KMS-11 (cell line): ENCODE measurements around the gene MAPK8IP1.

ENCODE experiments used
- H2AFZ ChIP-seq: fragments of 200-600 bp; sonication (generic); 2 replicates; pipeline ENCODE4 v1.6.1; 2016; ENCODE audit warnings: antibody characterized with exemption, mixed run types, low read depth
- H3K27ac ChIP-seq: fragments of 200-600 bp; sonication (generic); 2 replicates; pipeline ENCODE4 v1.6.1; 2016; ENCODE audit warnings: mild to moderate bottlenecking, mixed run types
- H3K27me3 ChIP-seq: fragments of 200-600 bp; sonication (generic); 2 replicates; pipeline ENCODE4 v1.6.1; 2017; ENCODE audit warnings: mild to moderate bottlenecking, low read depth, mixed run types, moderate library complexity; ENCODE audit not compliant: insufficient read depth
- H3K36me3 ChIP-seq: fragments of 200-600 bp; sonication (generic); 2 replicates; pipeline ENCODE4 v1.6.1; 2017; ENCODE audit warnings: mild to moderate bottlenecking, mixed run types; ENCODE audit not compliant: insufficient read depth
- H3K4me1 ChIP-seq: fragments of 200-600 bp; sonication (generic); 2 replicates; pipeline ENCODE4 v1.6.1; 2016; ENCODE audit warnings: mild to moderate bottlenecking, low read depth, mixed run types; ENCODE audit not compliant: poor library complexity, severe bottlenecking
- H3K4me2 ChIP-seq: fragments of 200-600 bp; sonication (generic); 2 replicates; pipeline ENCODE4 v1.7.0; 2016; ENCODE audit warnings: mild to moderate bottlenecking, mixed run types
- H3K4me3 ChIP-seq: fragments of 200-600 bp; sonication (generic); IDR thresholded peaks from 2 replicates; pipeline ENCODE4 v1.6.1; 2017; ENCODE audit warnings: low read depth, low read length, mixed read lengths; ENCODE audit not compliant: insufficient read depth
- H3K79me2 ChIP-seq: fragments of 200-600 bp; sonication (generic); 2 replicates; pipeline ENCODE4 v1.6.1; 2016; ENCODE audit warnings: low read depth, mixed run types; ENCODE audit not compliant: insufficient read depth
- H3K9ac ChIP-seq: fragments of 200-600 bp; sonication (generic); 2 replicates; pipeline ENCODE4 v1.6.1; 2016; ENCODE audit warnings: mild to moderate bottlenecking, mixed run types
- H4K20me1 ChIP-seq: fragments of 200-600 bp; sonication (generic); 2 replicates; pipeline ENCODE4 v1.6.1; 2016; ENCODE audit warnings: mild to moderate bottlenecking, mixed run types; ENCODE audit not compliant: insufficient read depth
- CTCF ChIP-seq: fragments of 200-600 bp; sonication (generic); conservative IDR thresholded peaks from 2 replicates; pipeline ENCODE4 v1.6.1; 2017; ENCODE audit warnings: low read depth, mild to moderate bottlenecking, antibody characterized with exemption, low read length, moderate library complexity, mixed read lengths

MAPK8IP1 gene

GRCh38 chr11:45900916-45901617, 15.6 kb downstream of the MAPK8IP1 start:
- no peak overlapping the region for H3K9ac ChIP-seq
- H4K20me1 ChIP-seq = no peaks in the 10 kb centered on the region
- no peaks in the 10 kb centered on the region for H3K36me3 ChIP-seq
- no peaks in the 10 kb centered on the region for H3K79me2 ChIP-seq
- no peak overlapping the region for H3K4me3 ChIP-seq
- H3K4me1 ChIP-seq = no peaks in the 10 kb centered on the region
- H3K27ac ChIP-seq = no peak overlapping the region
- no peak for TF ChIP-seq CTCF
- peaks cover 33% of the 10 kb centered on the region; the same call in 1 of the 2 replicates for H3K27me3 ChIP-seq
- H3K4me2 ChIP-seq = no peak overlapping the region
- H2AFZ ChIP-seq = no peak overlapping the region

- no peaks in the 10 kb centered on the region for H4K20me1 ChIP-seq
- H3K36me3 ChIP-seq = no peaks in the 10 kb centered on the region
- no peak for TF ChIP-seq CTCF
- H3K4me1 ChIP-seq = no peaks in the 10 kb centered on the region
- no peak overlapping the region for H2AFZ ChIP-seq
- H3K27ac ChIP-seq = no peak overlapping the region
- peaks cover 31% of the 10 kb centered on the region; the same call in 1 of the 2 replicates for H3K27me3 ChIP-seq
- no peak overlapping the region for H3K4me3 ChIP-seq
- no peak overlapping the region for H3K4me2 ChIP-seq
- H3K9ac ChIP-seq = no peak overlapping the region
- H3K79me2 ChIP-seq = no peaks in the 10 kb centered on the region
These were observed 16.2 kb downstream of the MAPK8IP1 start for GRCh38 chr11:45901626-45902025.

GRCh38 chr11:45902452-45903380, 17.3 kb downstream of the MAPK8IP1 start:
- peaks cover 27% of the 10 kb centered on the region; the same call in 1 of the 2 replicates for H3K27me3 ChIP-seq
- H3K36me3 ChIP-seq = no peaks in the 10 kb centered on the region
- H3K9ac ChIP-seq = no peak overlapping the region
- H3K4me3 ChIP-seq = no peak overlapping the region
- no peaks in the 10 kb centered on the region for H3K79me2 ChIP-seq
- H3K4me2 ChIP-seq = no peak overlapping the region
- no peaks in the 10 kb centered on the region for H3K4me1 ChIP-seq
- H2AFZ ChIP-seq = no peak overlapping the region
- no peak for TF ChIP-seq CTCF
- H3K27ac ChIP-seq = no peak overlapping the region
- no peaks in the 10 kb centered on the region for H4K20me1 ChIP-seq

- Histone ChIP-seq H3K4me2 (no peak overlapping the region), H3K9ac (no peak overlapping the region), H3K27ac (no peak overlapping the region), H3K4me1 (no peaks in the 10 kb centered on the region), H3K4me3 (no peak overlapping the region), H3K36me3 (no peaks in the 10 kb centered on the region), H2AFZ (no peak overlapping the region), H3K79me2 (no peaks in the 10 kb centered on the region), H3K27me3 (peaks cover 12% of the 10 kb centered on the region; the same call in 1 of the 2 replicates), H4K20me1 (no peaks in the 10 kb centered on the region)
- TF ChIP-seq CTCF = no peak
These were observed 19.0 kb downstream of the MAPK8IP1 start for GRCh38 chr11:45904309-45904915.
